ENCODE results near the gene PTPRF. TPM values are rescaled to one million over a fixed set of nuclear protein-coding genes. Genes with fewer than 3 reads are reported as not detected.
A peak's percentile ranks its signal among the peaks of the same experiment; 100 is the strongest.

Gene PTPRF
- total and polyA plus RNA-seq, 8 donors: 123 to 279 (median 195) TPM

- Histone ChIP-seq H3K4me1 (peaks cover 6 to 17% of the 10 kb centered on the region in 2 donors), H3K36me3 (peaks cover 0 to 11% of the 10 kb centered on the region in 2 donors), H3K9me3 (no peaks in the 10 kb centered on the region), H3K27ac (no peak overlapping the region), H3K4me3 (peak overlapping the region; percentile 30 to 37), H3K27me3 (peaks cover 0 to 14% of the 10 kb centered on the region in 2 donors)
- peak; percentile 90 for ATAC-seq
- intact Hi-C loops (cut with DNase I): no loop called here
- DNase-seq: peak in 3 of 4 donors; percentile 61 to 87 (median 80)
- no peak for TF ChIP-seq CTCF (IDR thresholded peaks at IDR 0.05)
Observed at GRCh38 chr1:43565600-43566360, 35.1 kb downstream of the PTPRF start.

GRCh38 chr1:43566382-43567044, 35.8 kb downstream of the PTPRF start:
- intact Hi-C loops (cut with DNase I): no loop called here
- no peak overlapping the region for H3K27ac ChIP-seq
- no peaks in the 10 kb centered on the region for H3K9me3 ChIP-seq
- no peak for TF ChIP-seq CTCF (IDR thresholded peaks at IDR 0.05)
- DNase-seq (no peak), ATAC-seq (no peak)
- peaks cover 0 to 14% of the 10 kb centered on the region in 2 donors for H3K36me3 ChIP-seq
- peaks cover 0 to 14% of the 10 kb centered on the region in 2 donors for H3K27me3 ChIP-seq
- H3K4me1 ChIP-seq: peaks cover 6 to 17% of the 10 kb centered on the region in 2 donors
- no peak overlapping the region for H3K4me3 ChIP-seq

GRCh38 chr1:43569175-43569574, 38.5 kb downstream of the PTPRF start:
- no peak for ATAC-seq
- Histone ChIP-seq H3K27ac (no peak overlapping the region), H3K4me1 (peaks cover 6 to 17% of the 10 kb centered on the region in 2 donors)

GRCh38 chr1:43570277-43570676, 39.6 kb downstream of the PTPRF start:
- Histone ChIP-seq H3K27me3 (peaks cover 0 to 12% of the 10 kb centered on the region in 2 donors), H3K4me3 (no peak overlapping the region), H3K9me3 (no peaks in the 10 kb centered on the region), H3K36me3 (peaks cover 0 to 14% of the 10 kb centered on the region in 2 donors), H3K27ac (no peak overlapping the region), H3K4me1 (peaks cover 6 to 10% of the 10 kb centered on the region in 2 donors)
- DNase-seq: no peak
- intact Hi-C loops (cut with DNase I): no loop called here
- ATAC-seq: no peak
- TF ChIP-seq CTCF (IDR thresholded peaks at IDR 0.05): no peak

More at GRCh38 chr1:43569175-43569574, 38.5 kb downstream of the PTPRF start:
- no peaks in the 10 kb centered on the region for H3K9me3 ChIP-seq
- no peak for TF ChIP-seq CTCF (IDR thresholded peaks at IDR 0.05)
- peaks cover 0 to 14% of the 10 kb centered on the region in 2 donors for H3K27me3 ChIP-seq
- DNase-seq: no peak
- no peak overlapping the region for H3K4me3 ChIP-seq
- H3K36me3 ChIP-seq: peaks cover 0 to 14% of the 10 kb centered on the region in 2 donors
- intact Hi-C loops (cut with DNase I): no loop called here

GRCh38 chr1:43570715-43571114, 40.0 kb downstream of the PTPRF start:
- no peak for TF ChIP-seq CTCF (IDR thresholded peaks at IDR 0.05)
- intact Hi-C loops (cut with DNase I): no loop called here

More at GRCh38 chr1:43570715-43571114, 40.0 kb downstream of the PTPRF start:
- Histone ChIP-seq H3K4me3 (no peak overlapping the region), H3K36me3 (peaks cover 0 to 14% of the 10 kb centered on the region in 2 donors), H3K27me3 (peaks cover 0 to 7% of the 10 kb centered on the region in 2 donors), H3K4me1 (peaks cover 5% of the 10 kb centered on the region in 2 donors), H3K27ac (no peak overlapping the region), H3K9me3 (no peaks in the 10 kb centered on the region)
- DNase-seq (no peak), ATAC-seq (no peak)

All from left lung (tissue), 10 donors.